NCI-H526 treated with DMSO at 0.1 percent for 48 hours (cell line): ENCODE results near the gene NDST1.

Experiments used
- DNase-seq: peaks from one replicate; lab custom pipeline; 2025; lab: John Stamatoyannopoulos, UW

NDST1 gene

GRCh38 chr5:150489360-150490295 lies 18.3 kb upstream of the NDST1 start:
- no peak for DNase-seq

- DNase-seq, result no peak
Measured at GRCh38 chr5:150490296-150490669, 17.6 kb upstream of the NDST1 start.

- no peak for DNase-seq
Measured at GRCh38 chr5:150490754-150491153, 17.2 kb upstream of the NDST1 start.

- DNase-seq, result no peak
Measured at GRCh38 chr5:150491876-150492275, 16.1 kb upstream of the NDST1 start.

GRCh38 chr5:150492621-150493020 lies 15.3 kb upstream of the NDST1 start:
- DNase-seq, result no peak

GRCh38 chr5:150496098-150496497 lies 11.8 kb upstream of the NDST1 start:
- no peak for DNase-seq

- DNase-seq, result no peak
Measured at GRCh38 chr5:150496534-150496933, 11.4 kb upstream of the NDST1 start.

- no peak for DNase-seq
Measured at GRCh38 chr5:150497274-150497988, 10.5 kb upstream of the NDST1 start.

GRCh38 chr5:150497989-150498317 lies 10.0 kb upstream of the NDST1 start:
- no peak for DNase-seq

- DNase-seq, result no peak
Measured at GRCh38 chr5:150498501-150498900, 9.4 kb upstream of the NDST1 start.

- no peak for DNase-seq
Measured at GRCh38 chr5:150498971-150499370, 9.0 kb upstream of the NDST1 start.

- no peak for DNase-seq
Measured at GRCh38 chr5:150499437-150499956, 8.4 kb upstream of the NDST1 start.

- DNase-seq, result no peak
Measured at GRCh38 chr5:150500328-150500841, 7.5 kb upstream of the NDST1 start.

GRCh38 chr5:150500905-150501304 lies 7.0 kb upstream of the NDST1 start:
- no peak for DNase-seq

- DNase-seq, result no peak
Measured at GRCh38 chr5:150502106-150502505, 5.8 kb upstream of the NDST1 start.

GRCh38 chr5:150502847-150503246 lies 5.1 kb upstream of the NDST1 start:
- DNase-seq, result no peak

GRCh38 chr5:150503386-150503785 lies 4.5 kb upstream of the NDST1 start:
- no peak for DNase-seq

- DNase-seq, result no peak
Measured at GRCh38 chr5:150503977-150504620, 3.8 kb upstream of the NDST1 start.

GRCh38 chr5:150505041-150505511 lies 2.9 kb upstream of the NDST1 start:
- DNase-seq, result no peak

GRCh38 chr5:150505816-150506215 lies 2.1 kb upstream of the NDST1 start:
- DNase-seq, result no peak

GRCh38 chr5:150506571-150507473 lies 1.1 kb upstream of the NDST1 start:
- DNase-seq, result no peak
